HEK293 (cell line): ENCODE measurements around the gene HSD3B1.

Experiments used
- CTCF ChIA-PET: fragments of 350-600 bp; formaldehyde crosslinking; extraction: SDS; loops from one replicate; lab custom pipeline; 2021; ENCODE audit warnings: antibody characterized with exemption; lab: Yijun Ruan, JAX
- POLR2A ChIA-PET: fragments of 300-600 bp; formaldehyde crosslinking; extraction: SDS; loops from one replicate; lab custom pipeline; 2020; ENCODE audit warnings: antibody characterized with exemption, inconsistent platforms; lab: Yijun Ruan, JAX
- H3K27ac ChIP-seq: fragments of 200-500 bp; sonication (Bioruptor generic); 2 replicates; pipeline ENCODE4 v1.5.1; 2014; ENCODE audit warnings: low read depth, low read length, control low read depth, inconsistent platforms; ENCODE audit errors: extremely low read depth
- H3K36me3 ChIP-seq, 2 experiments: fragments of 200-500 bp in 1 of 2; sonication (Bioruptor generic) in 1 of 2; 1 replicate in 1 of 2; 2 replicates in 1 of 2; pipeline ENCODE4 v1.5.1; 2014 to 2017; ENCODE audit warnings: inconsistent platforms in 2 of 2, low read length in 2 of 2; ENCODE audit not compliant: control insufficient read depth in 2 of 2, insufficient read depth in 1 of 2
- H3K4me1 ChIP-seq: fragments of 200-500 bp; sonication (Bioruptor generic); 2 replicates; pipeline ENCODE4 v1.5.1; 2014; ENCODE audit warnings: mild to moderate bottlenecking, low read length, inconsistent platforms; ENCODE audit not compliant: control insufficient read depth, insufficient read depth
- H3K4me3 ChIP-seq: 2 replicates; pipeline ENCODE4 v1.5.1; 2011; ENCODE audit warnings: low read depth, mild to moderate bottlenecking, control low read depth, low read length, moderate library complexity
- H3K9me3 ChIP-seq: fragments of 200-500 bp; sonication (Bioruptor generic); 2 replicates; pipeline ENCODE4 v1.5.1; 2014; ENCODE audit warnings: low read depth, low read length, inconsistent platforms; ENCODE audit not compliant: control insufficient read depth, insufficient read depth
- KLF8 ChIP-seq: fragments of 450-650 bp; formaldehyde crosslinking; IDR thresholded peaks from 2 replicates; pipeline ENCODE4 v1.5.1; 2016; ENCODE audit warnings: missing biosample characterization, missing genetic modification characterization
- RBAK ChIP-seq: fragments of 450-650 bp; formaldehyde crosslinking; IDR thresholded peaks from 2 replicates; pipeline ENCODE4 v1.5.1; 2016; ENCODE audit warnings: missing biosample characterization, missing genetic modification characterization
- TRIM28 ChIP-seq: IDR thresholded peaks from 2 replicates; pipeline ENCODE4 v1.6.1; 2011; ENCODE audit warnings: low read length, control low read depth, borderline replicate concordance
- YY2 ChIP-seq: fragments of 450-650 bp; formaldehyde crosslinking; IDR thresholded peaks from 2 replicates; pipeline ENCODE4 v1.5.1; 2016; ENCODE audit warnings: missing biosample characterization, missing genetic modification characterization
- ZBTB17 ChIP-seq: fragments of 450-650 bp; formaldehyde crosslinking; IDR thresholded peaks from 2 replicates; pipeline ENCODE4 v1.5.1; 2016; ENCODE audit warnings: missing biosample characterization, missing genetic modification characterization
- ZBTB44 ChIP-seq: fragments of 450-650 bp; IDR thresholded peaks from 2 replicates; pipeline ENCODE4 v1.5.1; 2018; ENCODE audit warnings: missing biosample characterization, mild to moderate bottlenecking, missing genetic modification characterization
- ZBTB49 ChIP-seq: fragments of 450-650 bp; formaldehyde crosslinking; IDR thresholded peaks from 2 replicates; pipeline ENCODE4 v1.5.1; 2016; ENCODE audit warnings: missing biosample characterization, missing genetic modification characterization, low read depth
- ZIC2 ChIP-seq: fragments of 450-650 bp; formaldehyde crosslinking; IDR thresholded peaks from 2 replicates; pipeline ENCODE4 v1.5.1; 2016; ENCODE audit warnings: missing biosample characterization, missing genetic modification characterization
- ZNF133 ChIP-seq: fragments of 450-650 bp; formaldehyde crosslinking; IDR thresholded peaks from 2 replicates; pipeline ENCODE4 v1.5.1; 2016; ENCODE audit warnings: missing biosample characterization, missing genetic modification characterization
- ZNF23 ChIP-seq: fragments of 450-650 bp; formaldehyde crosslinking; IDR thresholded peaks from 2 replicates; pipeline ENCODE4 v1.5.1; 2016; ENCODE audit warnings: missing biosample characterization, missing genetic modification characterization, borderline replicate concordance
- ZNF266 ChIP-seq: fragments of 450-650 bp; formaldehyde crosslinking; IDR thresholded peaks from 2 replicates; pipeline ENCODE4 v1.5.1; 2016; ENCODE audit warnings: missing biosample characterization, missing genetic modification characterization, low read depth
- ZNF354C ChIP-seq: fragments of 450-650 bp; formaldehyde crosslinking; IDR thresholded peaks from 2 replicates; pipeline ENCODE4 v1.5.1; 2016; ENCODE audit warnings: missing biosample characterization, missing genetic modification characterization, low read depth, borderline replicate concordance
- ZNF433 ChIP-seq: fragments of 450-650 bp; formaldehyde crosslinking; IDR thresholded peaks from 2 replicates; pipeline ENCODE4 v1.5.1; 2016; ENCODE audit warnings: missing biosample characterization, missing genetic modification characterization, low read depth
- ZNF549 ChIP-seq: fragments of 450-650 bp; IDR thresholded peaks from 2 replicates; pipeline ENCODE4 v1.5.1; 2018; ENCODE audit warnings: missing biosample characterization, missing genetic modification characterization, mild to moderate bottlenecking, inconsistent platforms, moderate library complexity
- ZNF585B ChIP-seq: fragments of 450-650 bp; formaldehyde crosslinking; IDR thresholded peaks from 2 replicates; pipeline ENCODE4 v1.5.1; 2016; ENCODE audit warnings: missing biosample characterization, missing genetic modification characterization
- ZNF645 ChIP-seq: fragments of 450-650 bp; formaldehyde crosslinking; IDR thresholded peaks from 2 replicates; pipeline ENCODE4; 2016; ENCODE audit warnings: missing biosample characterization, missing genetic modification characterization
- ZNF658 ChIP-seq: fragments of 450-650 bp; formaldehyde crosslinking; IDR thresholded peaks from 2 replicates; pipeline ENCODE4; 2016; ENCODE audit warnings: missing biosample characterization, missing genetic modification characterization
- ZNF664 ChIP-seq: fragments of 450-650 bp; formaldehyde crosslinking; IDR thresholded peaks from 2 replicates; pipeline ENCODE4 v1.5.1; 2016; ENCODE audit warnings: missing biosample characterization, missing genetic modification characterization
- ZNF76 ChIP-seq: fragments of 450-650 bp; formaldehyde crosslinking; IDR thresholded peaks from 2 replicates; pipeline ENCODE4; 2016; ENCODE audit warnings: low read depth, missing biosample characterization, missing genetic modification characterization, borderline replicate concordance
- TF ChIP-seq, protein P1 (sequence below): fragments of 450-650 bp; formaldehyde crosslinking; IDR thresholded peaks from 2 replicates; pipeline ENCODE4 v1.5.1; 2017; ENCODE audit warnings: missing biosample characterization, missing genetic modification characterization
- TF ChIP-seq, protein P2 (sequence below): fragments of 450-650 bp; formaldehyde crosslinking; IDR thresholded peaks from 2 replicates; pipeline ENCODE4 v1.5.1; 2016; ENCODE audit warnings: missing biosample characterization, missing genetic modification characterization
- TF ChIP-seq, protein P3 (sequence below): fragments of 450-650 bp; formaldehyde crosslinking; IDR thresholded peaks from 2 replicates; pipeline ENCODE4 v1.5.1; 2016; ENCODE audit warnings: missing biosample characterization, missing genetic modification characterization, borderline replicate concordance

Gene HSD3B1

DNA sequence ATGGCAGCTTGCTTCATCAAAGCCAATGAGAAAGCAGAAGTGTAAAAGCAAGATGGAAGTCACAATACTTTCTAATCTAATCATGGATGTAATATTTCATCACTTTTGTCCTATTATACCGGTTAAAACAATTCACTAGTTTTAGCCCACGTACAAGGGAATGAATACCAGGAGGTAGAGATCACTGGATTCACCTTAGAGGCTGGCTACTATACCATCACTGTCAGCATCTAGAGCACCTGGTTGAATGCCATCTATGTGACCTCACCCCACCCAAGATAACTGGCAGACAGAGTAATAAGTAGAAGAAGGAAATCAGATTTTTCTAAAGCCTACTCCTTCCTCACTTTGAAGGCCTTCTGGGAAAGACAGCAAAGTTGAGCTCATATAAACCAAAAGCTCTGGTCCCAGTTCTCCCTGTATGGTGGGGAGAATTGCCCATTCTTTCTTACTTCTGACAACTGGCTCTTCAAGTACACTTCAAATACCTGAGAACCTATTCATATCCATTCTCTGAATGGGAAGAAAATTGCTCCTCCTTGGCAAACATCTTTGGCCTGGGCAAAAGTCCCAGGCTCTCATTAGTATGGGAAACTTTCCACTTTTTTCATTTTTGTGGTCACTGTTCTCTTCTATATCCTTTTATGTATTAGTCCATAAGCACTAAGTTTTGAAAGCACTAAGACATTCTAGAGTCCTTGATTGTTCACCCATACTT, 24.8 kb downstream of the HSD3B1 start (continued):
- TF ChIP-seq ZNF664 (no peak), ZBTB49 (tag by site-specific recombination) (no peak), ZNF76 (tag by site-specific recombination) (no peak), ZNF549 (tag by site-specific recombination) (no peak), ZNF133 (tag by site-specific recombination) (no peak), ZNF433 (tag by site-specific recombination) (no peak), ZNF658 (tag by site-specific recombination) (no peak), YY2 (tag by site-specific recombination) (no peak)
- TF ChIP-seq, protein P1, sequence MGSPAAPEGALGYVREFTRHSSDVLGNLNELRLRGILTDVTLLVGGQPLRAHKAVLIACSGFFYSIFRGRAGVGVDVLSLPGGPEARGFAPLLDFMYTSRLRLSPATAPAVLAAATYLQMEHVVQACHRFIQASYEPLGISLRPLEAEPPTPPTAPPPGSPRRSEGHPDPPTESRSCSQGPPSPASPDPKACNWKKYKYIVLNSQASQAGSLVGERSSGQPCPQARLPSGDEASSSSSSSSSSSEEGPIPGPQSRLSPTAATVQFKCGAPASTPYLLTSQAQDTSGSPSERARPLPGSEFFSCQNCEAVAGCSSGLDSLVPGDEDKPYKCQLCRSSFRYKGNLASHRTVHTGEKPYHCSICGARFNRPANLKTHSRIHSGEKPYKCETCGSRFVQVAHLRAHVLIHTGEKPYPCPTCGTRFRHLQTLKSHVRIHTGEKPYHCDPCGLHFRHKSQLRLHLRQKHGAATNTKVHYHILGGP (tag by site-specific recombination) = no peak

DNA sequence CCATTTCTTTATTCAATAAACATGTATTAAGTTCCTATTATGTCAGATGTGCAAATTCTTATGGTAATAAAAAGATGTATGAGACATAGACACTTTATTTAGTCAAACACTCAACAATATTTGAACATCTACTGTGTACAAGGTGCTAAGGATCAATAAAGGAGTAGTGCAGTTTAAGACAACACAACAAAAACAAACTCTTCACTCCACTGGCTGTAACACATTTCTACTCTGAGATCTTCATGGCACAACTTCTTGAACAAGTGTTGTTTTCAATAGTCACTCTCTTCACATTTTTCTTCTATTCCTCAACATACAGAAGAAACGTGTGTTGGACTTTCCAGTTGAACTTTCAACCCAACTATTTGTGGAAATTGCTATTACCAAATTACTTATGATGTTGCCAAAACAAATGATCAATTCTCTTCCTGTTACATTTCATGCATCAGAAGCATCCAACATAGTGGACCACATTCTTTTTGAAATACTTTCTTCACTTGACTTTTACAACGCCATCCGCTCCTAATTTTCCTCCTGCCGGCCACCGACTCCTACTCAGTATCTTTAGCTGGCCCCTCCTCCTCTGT, 25.4 kb downstream of the HSD3B1 start:
- H3K36me3 ChIP-seq = no peaks in the 10 kb centered on the region
- no peaks in the 10 kb centered on the region for H3K9me3 ChIP-seq
- no peaks in the 10 kb centered on the region for H3K4me1 ChIP-seq
- H3K27ac ChIP-seq = no peak overlapping the region
- H3K4me3 ChIP-seq = no peak overlapping the region
- ChIA-PET POLR2A (no interaction called here), CTCF (interaction anchor here (1.4 kb wide), 1 partner anchor 160 kb away, joined by 3 read pairs; no protein-coding TSS in a partner anchor)
- TF ChIP-seq ZNF266 (tag by site-specific recombination) = no peak
- no peak for TF ChIP-seq KLF8 (tag by site-specific recombination)
- TF ChIP-seq TRIM28 = no peak
- no peak for TF ChIP-seq ZBTB44
- no peak for TF ChIP-seq ZNF645 (tag by site-specific recombination)
- no peak for TF ChIP-seq ZIC2 (tag by site-specific recombination)
- no peak for TF ChIP-seq ZNF354C (tag by site-specific recombination)
- TF ChIP-seq, protein P2, sequence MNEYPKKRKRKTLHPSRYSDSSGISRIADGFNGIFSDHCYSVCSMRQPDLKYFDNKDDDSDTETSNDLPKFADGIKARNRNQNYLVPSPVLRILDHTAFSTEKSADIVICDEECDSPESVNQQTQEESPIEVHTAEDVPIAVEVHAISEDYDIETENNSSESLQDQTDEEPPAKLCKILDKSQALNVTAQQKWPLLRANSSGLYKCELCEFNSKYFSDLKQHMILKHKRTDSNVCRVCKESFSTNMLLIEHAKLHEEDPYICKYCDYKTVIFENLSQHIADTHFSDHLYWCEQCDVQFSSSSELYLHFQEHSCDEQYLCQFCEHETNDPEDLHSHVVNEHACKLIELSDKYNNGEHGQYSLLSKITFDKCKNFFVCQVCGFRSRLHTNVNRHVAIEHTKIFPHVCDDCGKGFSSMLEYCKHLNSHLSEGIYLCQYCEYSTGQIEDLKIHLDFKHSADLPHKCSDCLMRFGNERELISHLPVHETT (tag by site-specific recombination) = no peak
- TF ChIP-seq, protein P3, sequence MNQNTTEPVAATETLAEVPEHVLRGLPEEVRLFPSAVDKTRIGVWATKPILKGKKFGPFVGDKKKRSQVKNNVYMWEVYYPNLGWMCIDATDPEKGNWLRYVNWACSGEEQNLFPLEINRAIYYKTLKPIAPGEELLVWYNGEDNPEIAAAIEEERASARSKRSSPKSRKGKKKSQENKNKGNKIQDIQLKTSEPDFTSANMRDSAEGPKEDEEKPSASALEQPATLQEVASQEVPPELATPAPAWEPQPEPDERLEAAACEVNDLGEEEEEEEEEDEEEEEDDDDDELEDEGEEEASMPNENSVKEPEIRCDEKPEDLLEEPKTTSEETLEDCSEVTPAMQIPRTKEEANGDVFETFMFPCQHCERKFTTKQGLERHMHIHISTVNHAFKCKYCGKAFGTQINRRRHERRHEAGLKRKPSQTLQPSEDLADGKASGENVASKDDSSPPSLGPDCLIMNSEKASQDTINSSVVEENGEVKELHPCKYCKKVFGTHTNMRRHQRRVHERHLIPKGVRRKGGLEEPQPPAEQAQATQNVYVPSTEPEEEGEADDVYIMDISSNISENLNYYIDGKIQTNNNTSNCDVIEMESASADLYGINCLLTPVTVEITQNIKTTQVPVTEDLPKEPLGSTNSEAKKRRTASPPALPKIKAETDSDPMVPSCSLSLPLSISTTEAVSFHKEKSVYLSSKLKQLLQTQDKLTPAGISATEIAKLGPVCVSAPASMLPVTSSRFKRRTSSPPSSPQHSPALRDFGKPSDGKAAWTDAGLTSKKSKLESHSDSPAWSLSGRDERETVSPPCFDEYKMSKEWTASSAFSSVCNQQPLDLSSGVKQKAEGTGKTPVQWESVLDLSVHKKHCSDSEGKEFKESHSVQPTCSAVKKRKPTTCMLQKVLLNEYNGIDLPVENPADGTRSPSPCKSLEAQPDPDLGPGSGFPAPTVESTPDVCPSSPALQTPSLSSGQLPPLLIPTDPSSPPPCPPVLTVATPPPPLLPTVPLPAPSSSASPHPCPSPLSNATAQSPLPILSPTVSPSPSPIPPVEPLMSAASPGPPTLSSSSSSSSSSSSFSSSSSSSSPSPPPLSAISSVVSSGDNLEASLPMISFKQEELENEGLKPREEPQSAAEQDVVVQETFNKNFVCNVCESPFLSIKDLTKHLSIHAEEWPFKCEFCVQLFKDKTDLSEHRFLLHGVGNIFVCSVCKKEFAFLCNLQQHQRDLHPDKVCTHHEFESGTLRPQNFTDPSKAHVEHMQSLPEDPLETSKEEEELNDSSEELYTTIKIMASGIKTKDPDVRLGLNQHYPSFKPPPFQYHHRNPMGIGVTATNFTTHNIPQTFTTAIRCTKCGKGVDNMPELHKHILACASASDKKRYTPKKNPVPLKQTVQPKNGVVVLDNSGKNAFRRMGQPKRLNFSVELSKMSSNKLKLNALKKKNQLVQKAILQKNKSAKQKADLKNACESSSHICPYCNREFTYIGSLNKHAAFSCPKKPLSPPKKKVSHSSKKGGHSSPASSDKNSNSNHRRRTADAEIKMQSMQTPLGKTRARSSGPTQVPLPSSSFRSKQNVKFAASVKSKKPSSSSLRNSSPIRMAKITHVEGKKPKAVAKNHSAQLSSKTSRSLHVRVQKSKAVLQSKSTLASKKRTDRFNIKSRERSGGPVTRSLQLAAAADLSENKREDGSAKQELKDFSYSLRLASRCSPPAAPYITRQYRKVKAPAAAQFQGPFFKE = no peak
- no peak for TF ChIP-seq RBAK (tag by site-specific recombination)
- no peak for TF ChIP-seq ZNF23 (tag by site-specific recombination)
- TF ChIP-seq ZNF585B (tag by site-specific recombination) = no peak
- TF ChIP-seq ZBTB17 = no peak
